CD4-positive, alpha-beta T cell treated with Interleukin-15 for 1 hour (primary cell): ENCODE measurements around the gene TRPC4AP.

Experiments used
- DNase-seq: peaks from one replicate; pipeline ENCODE4 v3.0.0-alpha.2; 2020

TRPC4AP gene

GRCh38 chr20:35012227-35013069, 80.2 kb downstream of the TRPC4AP start:
- no peak for DNase-seq

DNA sequence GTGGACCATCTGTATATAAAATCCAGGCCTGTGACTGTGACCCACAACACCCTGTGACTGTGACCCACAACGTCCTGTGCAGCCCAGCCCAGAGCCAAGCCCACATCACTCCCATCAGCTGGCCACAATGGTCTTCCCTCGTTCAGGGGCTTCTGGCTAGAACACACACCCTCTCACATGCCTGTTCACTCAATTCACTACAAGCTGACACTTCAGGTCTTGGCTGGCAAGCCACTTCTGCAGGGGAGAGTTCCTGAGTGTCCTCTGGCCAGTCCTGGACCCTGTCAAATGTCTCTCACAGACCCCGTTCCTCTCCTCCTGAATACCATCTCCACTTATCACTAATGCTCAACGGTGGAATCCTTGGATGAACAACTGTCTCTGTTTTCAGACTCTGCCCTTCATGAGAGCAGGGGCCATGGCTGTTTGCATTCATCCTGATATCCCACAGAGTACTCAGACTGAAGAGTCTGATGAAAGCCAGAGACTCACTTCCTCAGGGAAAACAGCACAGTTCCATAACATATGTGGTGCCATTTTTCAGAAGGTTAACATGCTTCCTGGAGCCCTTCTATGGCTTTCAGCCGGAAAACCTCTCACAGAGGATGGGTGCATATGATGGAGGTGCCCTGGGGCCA, 80.9 kb downstream of the TRPC4AP start:
- DNase-seq, result no peak

DNA sequence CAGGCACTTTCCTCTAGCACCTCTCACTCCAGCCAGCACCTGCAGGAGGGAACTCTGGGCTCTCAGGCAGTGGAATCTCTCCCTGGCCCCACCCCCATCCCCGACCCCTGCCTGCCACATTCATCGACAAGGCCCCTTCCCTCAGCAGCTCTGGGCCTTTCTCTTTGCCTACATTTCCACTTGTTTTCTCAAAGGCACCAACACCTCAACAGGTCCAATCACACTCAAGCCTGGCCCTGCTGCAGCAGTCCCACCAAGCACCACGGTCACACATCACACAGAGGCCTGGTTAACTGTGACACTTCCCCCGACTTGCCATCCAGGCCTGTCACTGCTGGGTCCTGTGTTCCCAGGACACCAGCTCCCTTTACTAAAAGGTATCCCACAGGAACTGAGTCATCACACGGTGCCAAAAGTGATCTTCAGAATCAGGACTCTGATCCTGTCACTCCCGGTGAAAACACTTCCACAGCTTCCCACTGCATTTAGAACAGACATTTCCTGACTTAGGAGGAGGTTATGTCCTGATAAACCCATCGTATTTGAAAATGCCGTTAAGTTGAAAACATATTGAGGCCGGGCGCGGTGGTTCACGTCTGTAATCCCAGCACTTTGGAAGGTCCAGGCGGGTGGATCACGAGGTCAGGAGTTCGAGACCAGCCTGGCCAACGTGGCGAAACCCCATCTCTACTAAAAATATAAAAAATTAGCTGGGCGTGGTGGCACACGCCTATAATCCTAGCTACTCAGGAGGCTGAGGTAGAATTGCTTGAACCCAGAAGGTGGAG, 82.0 kb downstream of the TRPC4AP start:
- no peak for DNase-seq

GRCh38 chr20:35009665-35010328, 82.8 kb downstream of the TRPC4AP start:
- no peak for DNase-seq

DNA sequence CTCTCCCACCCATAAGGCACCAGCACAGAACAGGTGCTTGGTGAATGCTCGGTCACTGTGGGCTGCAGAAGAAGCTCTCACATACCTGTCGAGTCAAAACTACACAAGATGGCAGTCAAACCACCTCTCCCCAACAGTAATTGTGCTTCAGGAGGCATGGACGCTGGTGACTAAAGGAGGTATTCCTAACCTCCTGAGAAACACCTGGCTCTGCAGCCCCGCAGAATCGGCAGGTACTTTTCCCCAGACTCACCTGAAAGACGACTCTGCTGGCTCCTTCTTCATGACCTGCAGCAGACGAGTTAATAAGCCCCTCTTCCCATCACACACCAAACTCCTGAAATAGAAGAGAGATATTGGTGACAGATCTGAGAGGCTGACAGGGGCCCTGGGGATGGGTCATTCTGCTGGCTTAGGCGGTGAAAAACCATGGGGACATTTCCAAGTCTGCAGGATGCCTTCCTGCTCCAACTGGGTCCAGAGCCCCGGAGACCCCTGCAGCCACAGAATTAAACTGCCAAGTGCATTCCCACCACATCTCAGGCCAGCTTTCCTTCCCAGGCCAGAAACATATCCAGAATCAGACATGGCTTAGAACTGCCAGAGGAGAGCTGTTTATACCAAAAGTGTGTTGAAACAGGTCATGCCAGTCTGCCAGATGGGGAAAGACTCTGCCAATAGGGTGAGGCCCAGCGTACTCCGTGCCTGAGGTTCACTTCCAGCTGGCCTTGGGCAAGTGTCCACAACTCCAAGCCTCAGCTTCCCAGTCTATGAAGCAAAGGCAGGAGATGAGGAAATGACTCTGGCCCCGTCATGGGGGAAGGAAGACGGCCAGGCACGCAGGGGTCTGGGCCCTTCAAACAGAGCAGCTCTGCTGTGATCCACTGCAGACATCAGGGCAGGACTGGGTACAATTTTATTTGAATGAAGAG, 83.9 kb downstream of the TRPC4AP start:
- peak; percentile 10 for DNase-seq

GRCh38 chr20:35007891-35008290, 84.7 kb downstream of the TRPC4AP start:
- peak; percentile 11 for DNase-seq

- DNase-seq, result peak; percentile 1
Measured at GRCh38 chr20:35007413-35007812, 85.2 kb downstream of the TRPC4AP start.

GRCh38 chr20:35006531-35006971, 86.1 kb downstream of the TRPC4AP start:
- no peak for DNase-seq

GRCh38 chr20:35006009-35006408, 86.6 kb downstream of the TRPC4AP start:
- peak; percentile 14 for DNase-seq

GRCh38 chr20:35005463-35005961, 87.1 kb downstream of the TRPC4AP start:
- DNase-seq, result peak; percentile 8

- no peak for DNase-seq
Measured at GRCh38 chr20:35004749-35005462, 87.7 kb downstream of the TRPC4AP start.

DNA sequence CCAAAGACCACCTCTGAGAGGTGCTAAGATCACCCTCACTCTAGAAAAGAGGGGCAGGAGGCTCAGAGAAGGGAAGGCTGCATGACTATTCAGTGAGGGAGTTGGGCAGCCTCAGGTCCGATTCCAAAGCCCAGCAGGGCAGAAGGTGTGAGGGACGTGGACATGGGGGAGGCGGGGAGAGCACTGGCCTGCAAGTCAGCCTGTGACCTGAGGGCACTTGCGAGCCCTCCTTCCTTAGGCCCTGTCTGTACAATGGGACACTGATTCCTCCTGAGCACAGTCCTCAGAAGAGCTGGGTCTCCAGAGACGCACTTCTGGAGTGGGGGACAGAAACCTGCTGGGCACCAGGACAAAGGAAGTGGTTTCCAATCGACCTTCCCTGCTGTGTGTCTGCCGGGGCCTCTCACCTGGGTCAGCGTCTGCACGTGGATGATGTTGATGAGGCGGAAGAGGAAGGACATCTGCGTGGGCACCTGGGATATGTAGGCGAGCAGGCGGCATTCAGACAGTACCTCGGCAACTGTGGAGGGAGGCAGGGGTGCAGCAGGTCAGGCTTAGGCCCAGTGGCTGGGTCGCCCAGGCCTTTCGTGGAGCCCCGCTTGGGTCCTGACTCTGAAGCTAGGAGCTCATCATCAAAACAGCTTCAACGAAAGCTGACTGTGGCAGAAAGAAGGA, 88.4 kb downstream of the TRPC4AP start:
- DNase-seq, result peak; percentile 5

- DNase-seq, result no peak
Measured at GRCh38 chr20:35003211-35004031, 89.2 kb downstream of the TRPC4AP start.

GRCh38 chr20:35002426-35003210, 90.0 kb downstream of the TRPC4AP start:
- DNase-seq, result no peak

DNA sequence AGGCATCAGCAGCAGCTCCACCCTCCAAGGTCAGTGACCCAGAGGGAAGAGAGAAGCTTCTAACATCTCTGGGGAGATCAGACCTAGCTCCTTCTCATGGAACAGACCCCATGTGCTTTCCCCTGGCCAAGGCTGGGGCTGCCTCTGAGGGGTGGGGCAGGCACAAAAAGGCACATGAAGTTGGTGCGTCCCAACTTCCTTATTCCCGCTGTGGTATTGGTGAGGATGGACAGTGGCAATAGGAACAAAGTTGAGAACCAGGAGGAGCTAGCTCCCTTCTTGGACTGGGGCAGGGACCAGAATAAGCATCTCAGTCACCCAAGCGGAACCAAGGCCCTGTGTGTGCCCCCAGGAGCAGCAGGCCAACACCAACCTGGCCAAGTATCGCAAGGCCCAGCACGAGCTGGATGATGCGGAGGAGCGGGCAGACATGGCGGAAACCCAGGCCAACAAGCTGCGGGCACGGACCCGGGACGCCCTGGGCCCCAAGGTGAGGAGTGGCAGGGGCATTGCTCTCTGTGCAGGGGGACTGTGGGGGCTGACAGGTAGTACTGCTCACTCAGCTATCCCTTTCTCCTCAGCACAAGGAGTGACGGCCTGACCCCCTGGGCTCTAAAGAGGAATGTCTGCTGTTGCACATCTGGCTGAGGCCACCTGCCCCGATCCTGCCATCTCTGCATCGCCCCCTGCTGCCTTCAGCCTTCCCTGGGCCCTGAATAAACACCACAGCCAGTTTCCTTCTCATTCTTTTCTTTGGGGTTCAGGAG, 90.8 kb downstream of the TRPC4AP start:
- DNase-seq, result no peak

DNA sequence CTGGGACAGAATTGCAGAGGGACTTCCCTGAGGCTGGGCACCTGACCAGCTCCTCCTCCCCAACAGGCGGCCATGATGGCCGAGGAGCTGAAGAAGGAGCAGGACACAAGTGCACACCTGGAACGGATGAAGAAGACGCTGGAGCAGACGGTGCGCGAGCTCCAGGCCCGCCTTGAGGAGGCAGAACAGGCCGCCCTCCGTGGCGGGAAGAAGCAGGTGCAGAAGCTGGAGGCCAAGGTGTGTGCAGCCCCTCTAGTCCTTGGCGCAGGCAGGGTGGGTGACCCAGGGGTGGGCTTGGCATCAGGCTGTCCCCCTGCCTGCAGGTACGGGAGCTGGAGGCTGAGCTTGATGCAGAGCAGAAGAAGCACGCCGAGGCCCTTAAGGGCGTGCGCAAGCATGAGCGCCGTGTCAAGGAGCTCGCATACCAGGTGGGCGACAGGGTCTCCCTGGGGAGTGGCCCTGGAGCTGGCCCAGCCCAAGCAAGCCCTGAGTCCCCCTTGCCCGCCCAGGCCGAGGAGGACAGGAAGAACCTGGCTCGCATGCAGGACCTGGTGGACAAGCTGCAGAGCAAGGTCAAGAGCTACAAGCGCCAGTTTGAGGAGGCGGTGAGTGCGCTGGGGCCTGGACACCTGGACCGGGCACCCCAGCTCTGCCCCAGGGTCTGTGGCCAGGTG, 91.5 kb downstream of the TRPC4AP start:
- no peak for DNase-seq

GRCh38 chr20:35000311-35000921, 92.2 kb downstream of the TRPC4AP start:
- DNase-seq, result no peak
